CD4-positive, CD25-positive, alpha-beta regulatory T cell (primary cell): ENCODE data around the gene GLYATL2. TPM values are rescaled to one million over a fixed set of nuclear protein-coding genes. Genes with fewer than 3 reads are reported as not detected.

Experiments used
- ATAC-seq, 2 donors: fragments of 150-1000 bp; cut with Tn5 transposase; one replicate each; pipeline ENCODE4 v1.10.0; 2021; ENCODE audit warnings: low read depth in 2 of 2, moderate number of reproducible peaks in 2 of 2, moderate library complexity in 1 of 2
- DNase-seq, 3 donors: peaks; one replicate each; pipeline versions ENCODE4 v3.0.0 to v3.0.0-alpha.2; 2012 to 2022; ENCODE audit warnings: mixed read lengths in 1 of 3
- H3K27ac ChIP-seq: one replicate; pipeline ENCODE4 v1.7.0; 2013; ENCODE audit warnings: mild to moderate bottlenecking, low read length; ENCODE audit not compliant: insufficient read depth, poor library complexity, severe bottlenecking
- H3K27me3 ChIP-seq: one replicate; pipeline ENCODE4 v1.7.0; 2013; ENCODE audit warnings: low read length; ENCODE audit not compliant: control insufficient read depth, insufficient read depth
- H3K36me3 ChIP-seq: one replicate; pipeline ENCODE4 v1.7.0; 2013; ENCODE audit warnings: mild to moderate bottlenecking, low read length, moderate library complexity; ENCODE audit not compliant: control insufficient read depth, insufficient read depth
- H3K4me1 ChIP-seq: 2 replicates; pipeline ENCODE4 v1.7.0; 2013; ENCODE audit warnings: mild to moderate bottlenecking, low read length; ENCODE audit not compliant: insufficient read depth, control insufficient read depth, poor library complexity, severe bottlenecking
- H3K4me3 ChIP-seq: one replicate; pipeline ENCODE4 v1.7.0; 2013; ENCODE audit warnings: low read depth, mild to moderate bottlenecking, low read length, moderate library complexity
- H3K9me3 ChIP-seq, 2 experiments: 1 replicate in 1 of 2; 2 replicates in 1 of 2; pipeline ENCODE4 v1.7.0; 2013; ENCODE audit warnings: low read length in 2 of 2, mild to moderate bottlenecking in 1 of 2, moderate library complexity in 1 of 2; ENCODE audit not compliant: control insufficient read depth in 2 of 2
- H3K27ac Mint-ChIP-seq, 3 donors: one replicate each; pipeline ENCODE4 v1.8.0; 2020 to 2022; ENCODE audit warnings: mild to moderate bottlenecking in 3 of 3, mixed read lengths in 3 of 3, moderate library complexity in 2 of 3
- H3K27me3 Mint-ChIP-seq: one replicate; pipeline ENCODE4 v1.8.0; 2022; ENCODE audit warnings: mild to moderate bottlenecking, mixed read lengths
- H3K36me3 Mint-ChIP-seq: one replicate; pipeline ENCODE4 v1.8.0; 2020; ENCODE audit warnings: mixed read lengths
- H3K4me1 Mint-ChIP-seq, 4 donors: one replicate each; pipeline ENCODE4 v1.8.0; 2020 to 2022; ENCODE audit warnings: mixed read lengths in 4 of 4, mild to moderate bottlenecking in 1 of 4
- H3K4me3 Mint-ChIP-seq, 4 donors: one replicate each; pipeline ENCODE4 v1.8.0; 2020 to 2022; ENCODE audit warnings: mild to moderate bottlenecking in 4 of 4, mixed read lengths in 4 of 4, moderate library complexity in 3 of 4
- H3K9me3 Mint-ChIP-seq, 7 donors: one replicate each; pipeline ENCODE4 v1.8.0; 2020 to 2022; ENCODE audit warnings: mixed read lengths in 7 of 7, mild to moderate bottlenecking in 3 of 7, moderate library complexity in 2 of 7
- polyA plus RNA-seq, 4 donors: library from polyadenylated mRNA; unstranded; fragments of 300-500 nt; fragmentation: Illumina TruSeq; gene quantifications; one replicate each; pipeline ENCODE4 v1.2.3, GENCODE V29; 2021
- total RNA-seq: library from RNA; stranded (reverse); gene quantifications from one replicate; pipeline ENCODE4 v1.2.3, GENCODE V29; 2022

The GLYATL2 gene
- total and polyA plus RNA-seq, 5 donors from 2014 or later: not detected

- H3K4me1 Mint-ChIP-seq: no peaks in the 10 kb centered on the region
Observed at GRCh38 chr11:58830673-58831301, 13.7 kb downstream of the GLYATL2 start.

DNA sequence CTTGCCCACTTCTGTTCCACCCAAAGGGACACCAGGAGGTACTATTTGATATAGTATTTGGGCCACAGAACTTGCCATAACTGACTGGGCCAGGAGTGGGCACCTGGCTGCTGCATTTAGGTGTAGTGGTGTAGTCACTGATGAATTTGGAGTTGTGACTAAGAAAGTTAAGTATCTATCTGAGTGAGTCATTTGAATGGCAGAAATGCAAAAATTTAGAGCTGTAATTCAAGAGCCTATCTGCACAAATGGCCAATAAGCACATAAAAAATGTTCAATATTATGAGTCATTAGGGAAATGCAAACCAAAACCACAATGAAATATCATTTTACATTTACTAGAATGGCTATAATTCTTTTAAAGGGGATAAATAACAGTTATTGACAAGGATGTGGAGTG, 14.7 kb downstream of the GLYATL2 start:
- Mint-ChIP-seq H3K27ac (no peak overlapping the region), H3K4me1 (no peaks in the 10 kb centered on the region), H3K4me3 (no peak overlapping the region), H3K9me3 (peaks cover 0 to 6% (median 3%) of the 10 kb centered on the region in 7 donors), H3K27me3 (peaks cover 12% of the 10 kb centered on the region), H3K36me3 (no peaks in the 10 kb centered on the region)
- ATAC-seq (no peak), DNase-seq (no peak)
- Histone ChIP-seq H3K9me3 (no peaks in the 10 kb centered on the region), H3K27ac (no peak overlapping the region), H3K4me1 (no peaks in the 10 kb centered on the region), H3K36me3 (no peaks in the 10 kb centered on the region), H3K27me3 (peaks cover 9% of the 10 kb centered on the region), H3K4me3 (no peak overlapping the region)

More at GRCh38 chr11:58830673-58831301, 13.7 kb downstream of the GLYATL2 start:
- Mint-ChIP-seq H3K27me3 (peaks cover 7% of the 10 kb centered on the region), H3K27ac (no peak overlapping the region), H3K36me3 (no peaks in the 10 kb centered on the region), H3K4me3 (no peak overlapping the region), H3K9me3 (peaks cover 0 to 4% (median 3%) of the 10 kb centered on the region in 7 donors)
- Histone ChIP-seq H3K36me3 (no peaks in the 10 kb centered on the region), H3K27ac (no peak overlapping the region), H3K27me3 (peaks cover 9% of the 10 kb centered on the region), H3K4me3 (no peak overlapping the region), H3K4me1 (no peaks in the 10 kb centered on the region), H3K9me3 (no peaks in the 10 kb centered on the region)
- no peak for DNase-seq
- no peak for ATAC-seq

DNA sequence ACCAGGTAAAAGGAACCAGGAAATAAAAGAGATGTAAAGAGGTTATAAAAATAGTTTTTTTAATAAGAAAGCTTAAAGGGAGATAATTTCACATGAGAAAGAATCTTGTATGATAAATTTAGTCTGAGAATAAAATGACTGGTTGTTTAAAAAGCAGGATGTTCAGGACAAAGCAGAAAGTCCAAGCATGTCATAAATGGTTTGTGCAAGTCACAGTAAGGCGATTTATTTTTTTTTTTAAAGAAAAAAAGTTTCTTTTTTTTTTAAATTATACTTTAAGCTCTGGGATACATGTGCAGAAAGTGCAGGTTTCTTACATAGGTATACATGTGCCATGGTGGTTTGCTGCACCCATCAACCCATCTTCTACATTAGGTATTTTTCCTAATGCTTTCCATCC, 30.8 kb downstream of the GLYATL2 start:
- Histone ChIP-seq H3K27me3 (no peaks in the 10 kb centered on the region), H3K27ac (no peak overlapping the region), H3K36me3 (no peaks in the 10 kb centered on the region), H3K4me1 (no peaks in the 10 kb centered on the region), H3K4me3 (no peak overlapping the region), H3K9me3 (peaks cover 6 to 14% of the 10 kb centered on the region in 2 experiments)
- Mint-ChIP-seq H3K4me3 (no peak overlapping the region), H3K27ac (no peak overlapping the region), H3K9me3 (peaks cover 0 to 29% (median 7%) of the 10 kb centered on the region in 7 donors), H3K4me1 (no peaks in the 10 kb centered on the region), H3K36me3 (no peaks in the 10 kb centered on the region), H3K27me3 (peaks cover 8% of the 10 kb centered on the region)
- ATAC-seq (no peak), DNase-seq (no peak)

DNA sequence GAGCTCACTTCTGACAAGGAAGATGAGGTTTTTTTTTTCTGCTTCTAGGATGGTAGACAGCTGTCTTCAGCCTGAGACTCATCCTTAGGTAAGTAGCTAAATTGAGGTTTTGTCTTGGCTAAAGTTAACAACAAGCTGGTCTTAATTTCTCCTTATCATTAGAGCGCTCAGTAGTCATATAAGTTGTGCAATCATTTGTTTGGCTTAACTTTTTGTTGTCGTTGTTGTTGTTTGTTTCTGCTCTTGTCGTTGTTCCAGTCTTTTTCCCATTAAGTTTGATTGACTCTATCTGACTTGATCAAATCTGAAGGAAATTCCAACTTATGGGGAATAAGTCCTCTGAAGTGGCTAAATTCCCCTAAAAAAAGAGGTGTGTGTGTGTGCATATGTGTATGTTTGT, 33.0 kb downstream of the GLYATL2 start:
- Histone ChIP-seq H3K4me3 (no peak overlapping the region), H3K36me3 (no peaks in the 10 kb centered on the region), H3K27ac (no peak overlapping the region), H3K4me1 (no peaks in the 10 kb centered on the region), H3K9me3 (peaks cover 6 to 14% of the 10 kb centered on the region in 2 experiments), H3K27me3 (no peaks in the 10 kb centered on the region)
- H3K9me3 Mint-ChIP-seq: peaks cover 0 to 17% (median 4%) of the 10 kb centered on the region in 7 donors
- peak overlapping the region in 1 of 3 donors; percentile 89 for H3K27ac Mint-ChIP-seq
- no peaks in the 10 kb centered on the region for H3K36me3 Mint-ChIP-seq
- no peaks in the 10 kb centered on the region for H3K4me1 Mint-ChIP-seq
- peaks cover 10% of the 10 kb centered on the region for H3K27me3 Mint-ChIP-seq
- DNase-seq (no peak), ATAC-seq (no peak)
- no peak overlapping the region for H3K4me3 Mint-ChIP-seq

- H3K27me3 ChIP-seq: no peaks in the 10 kb centered on the region
- Mint-ChIP-seq H3K36me3 (no peaks in the 10 kb centered on the region), H3K4me1 (no peaks in the 10 kb centered on the region)
Observed at GRCh38 chr11:58807343-58807742, 37.2 kb downstream of the GLYATL2 start.

GRCh38 chr11:58805065-58805464, 39.4 kb downstream of the GLYATL2 start:
- Mint-ChIP-seq H3K4me3 (no peak overlapping the region), H3K27ac (no peak overlapping the region), H3K27me3 (peaks cover 8% of the 10 kb centered on the region), H3K4me1 (no peaks in the 10 kb centered on the region), H3K36me3 (no peaks in the 10 kb centered on the region), H3K9me3 (peaks cover 0 to 14% (median 0%) of the 10 kb centered on the region in 7 donors)
- H3K36me3 ChIP-seq: no peaks in the 10 kb centered on the region
- H3K9me3 ChIP-seq: no peaks in the 10 kb centered on the region
- H3K4me1 ChIP-seq: no peaks in the 10 kb centered on the region
- ATAC-seq (no peak), DNase-seq (no peak)
- H3K4me3 ChIP-seq: no peak overlapping the region
- H3K27me3 ChIP-seq: no peaks in the 10 kb centered on the region
- no peak overlapping the region for H3K27ac ChIP-seq

More at GRCh38 chr11:58807343-58807742, 37.2 kb downstream of the GLYATL2 start:
- DNase-seq (no peak), ATAC-seq (no peak)
- Histone ChIP-seq H3K4me1 (no peaks in the 10 kb centered on the region), H3K27ac (no peak overlapping the region), H3K9me3 (no peaks in the 10 kb centered on the region), H3K4me3 (no peak overlapping the region), H3K36me3 (no peaks in the 10 kb centered on the region)
- Mint-ChIP-seq H3K27ac (no peak overlapping the region), H3K27me3 (peaks cover 14% of the 10 kb centered on the region), H3K4me3 (no peak overlapping the region), H3K9me3 (peaks cover 0 to 4% (median 0%) of the 10 kb centered on the region in 7 donors)

DNA sequence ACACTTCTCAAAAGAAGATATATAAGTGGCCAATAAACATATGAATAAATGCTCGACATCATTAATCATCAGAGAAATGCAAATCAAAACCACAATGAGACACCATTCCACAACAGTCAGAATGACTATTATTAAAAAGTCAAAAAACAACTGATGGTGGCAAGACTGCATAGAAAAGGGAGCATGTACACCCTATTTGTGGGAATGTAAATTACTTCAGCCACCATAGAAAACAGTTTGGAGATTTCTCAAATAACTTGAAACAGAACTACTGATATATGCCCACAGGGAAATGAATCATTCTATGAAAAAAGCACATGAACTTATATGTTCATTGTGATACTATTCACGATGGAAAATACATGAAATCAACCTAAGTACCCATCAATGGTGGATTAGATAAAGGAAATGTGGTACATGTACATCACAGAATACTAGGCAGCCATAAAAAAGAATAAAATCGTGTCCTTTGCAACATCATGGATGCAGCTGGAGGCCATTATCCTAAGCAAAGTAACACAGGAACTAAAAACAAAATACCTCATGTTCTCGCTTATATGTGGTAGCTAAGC, 42.4 kb downstream of the GLYATL2 start:
- H3K27me3 Mint-ChIP-seq: peaks cover 12% of the 10 kb centered on the region
- no peak for ATAC-seq
- H3K4me3 Mint-ChIP-seq: no peak overlapping the region

DNA sequence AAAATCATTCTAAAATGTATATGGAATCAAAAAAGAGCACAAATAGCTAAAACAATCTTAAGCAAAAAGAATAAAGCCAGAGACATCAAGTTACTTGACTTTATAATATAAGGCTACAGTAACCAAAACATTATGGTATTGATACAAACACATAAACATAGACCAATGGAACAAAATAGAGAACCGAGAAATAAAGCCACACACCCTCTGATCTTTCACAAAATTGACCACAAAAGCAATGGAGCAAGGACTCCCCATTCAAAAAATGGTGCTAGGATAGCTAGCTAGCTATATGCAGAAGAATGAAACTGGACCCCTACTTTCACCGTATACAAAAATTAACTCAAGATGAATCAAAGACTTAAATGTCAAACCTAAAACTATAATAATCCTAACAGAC, 43.2 kb downstream of the GLYATL2 start:
- Mint-ChIP-seq H3K4me1 (no peaks in the 10 kb centered on the region), H3K27ac (no peak overlapping the region), H3K36me3 (no peaks in the 10 kb centered on the region), H3K4me3 (no peak overlapping the region), H3K27me3 (peaks cover 12% of the 10 kb centered on the region), H3K9me3 (peaks cover 0 to 14% (median 0%) of the 10 kb centered on the region in 7 donors)
- ATAC-seq: no peak
- Histone ChIP-seq H3K4me3 (no peak overlapping the region), H3K4me1 (no peaks in the 10 kb centered on the region), H3K9me3 (no peaks in the 10 kb centered on the region), H3K36me3 (no peaks in the 10 kb centered on the region), H3K27me3 (peaks cover 1% of the 10 kb centered on the region), H3K27ac (no peak overlapping the region)
- no peak for DNase-seq

More for the DNA sequence above, 42.4 kb downstream of the GLYATL2 start:
- H3K4me1 ChIP-seq: no peaks in the 10 kb centered on the region
- Mint-ChIP-seq H3K36me3 (no peaks in the 10 kb centered on the region), H3K4me1 (no peaks in the 10 kb centered on the region), H3K9me3 (peaks cover 0 to 14% (median 0%) of the 10 kb centered on the region in 7 donors), H3K27ac (no peak overlapping the region)
- no peaks in the 10 kb centered on the region for H3K9me3 ChIP-seq
- no peak overlapping the region for H3K27ac ChIP-seq
- no peak for DNase-seq
- H3K4me3 ChIP-seq: no peak overlapping the region
- H3K27me3 ChIP-seq: peaks cover 1% of the 10 kb centered on the region
- no peaks in the 10 kb centered on the region for H3K36me3 ChIP-seq
